GM21381 (cell line): ENCODE results near the gene PPIP5K2.
"Not testable (repeated sequence)": the region's sequence is repeated elsewhere in the genome, so short reads cannot be mapped to it uniquely, and the experiment has no call there.

Experiments
- ATAC-seq: cut with Tn5 transposase; IDR thresholded peaks from one replicate; pipeline ENCODE4 v1.9.1; 2021; ENCODE audit warnings: mild to moderate bottlenecking, moderate library complexity; ENCODE audit not compliant: unreplicated experiment

PPIP5K2 gene

GRCh38 chr5:103119765-103120606 lies at the start of gene PPIP5K2, which contains the start of gene GIN1:
PPIP5K2 (plus strand) TSS chr5:103120301; CDS start chr5:103129590, 9,289 bp downstream.
GIN1 (minus strand) TSS chr5:103120138; CDS start chr5:103108707, 11,431 bp downstream.
- peak; percentile 95 for ATAC-seq

- ATAC-seq = not testable (repeated sequence)
Observed at GRCh38 chr5:103073500-103073899, 46.6 kb upstream of the PPIP5K2 start.

GRCh38 chr5:103075442-103075841 lies 44.7 kb upstream of the PPIP5K2 start:
- no peak for ATAC-seq

GRCh38 chr5:103079796-103080195 lies 40.3 kb upstream of the PPIP5K2 start:
- ATAC-seq = no peak

- ATAC-seq = no peak
Observed at GRCh38 chr5:103086547-103086946, 33.6 kb upstream of the PPIP5K2 start.

- no peak for ATAC-seq
Observed at GRCh38 chr5:103089272-103089671, 30.8 kb upstream of the PPIP5K2 start.

GRCh38 chr5:103090791-103091190 lies 29.3 kb upstream of the PPIP5K2 start:
- ATAC-seq = no peak

GRCh38 chr5:103092676-103093075 lies 27.4 kb upstream of the PPIP5K2 start:
- ATAC-seq = no peak

- ATAC-seq = no peak
Observed at GRCh38 chr5:103093727-103094126, 26.4 kb upstream of the PPIP5K2 start.

- ATAC-seq = no peak
Observed at GRCh38 chr5:103094737-103095136, 25.4 kb upstream of the PPIP5K2 start.

- ATAC-seq = no peak
Observed at GRCh38 chr5:103098993-103099392, 21.1 kb upstream of the PPIP5K2 start.

GRCh38 chr5:103101079-103101750 lies 18.9 kb upstream of the PPIP5K2 start:
- no peak for ATAC-seq

- no peak for ATAC-seq
Observed at GRCh38 chr5:103102234-103102633, 17.9 kb upstream of the PPIP5K2 start.

GRCh38 chr5:103108086-103108485 lies 12.0 kb upstream of the PPIP5K2 start:
- no peak for ATAC-seq

GRCh38 chr5:103109277-103109676 lies 10.8 kb upstream of the PPIP5K2 start:
- ATAC-seq = no peak

- no peak for ATAC-seq
Observed at GRCh38 chr5:103110403-103110802, 9.7 kb upstream of the PPIP5K2 start.

GRCh38 chr5:103111468-103111867 lies 8.6 kb upstream of the PPIP5K2 start:
- no peak for ATAC-seq

GRCh38 chr5:103112910-103113309 lies 7.2 kb upstream of the PPIP5K2 start:
- ATAC-seq = no peak

- ATAC-seq = no peak
Observed at GRCh38 chr5:103114440-103114839, 5.7 kb upstream of the PPIP5K2 start.

GRCh38 chr5:103117471-103117991 lies 2.6 kb upstream of the PPIP5K2 start:
- no peak for ATAC-seq

GRCh38 chr5:103119070-103119764 lies 884 bp upstream of the PPIP5K2 start:
- no peak for ATAC-seq
